GM12878 (cell line): Measurements from ENCODE around the gene SLC2A8. TPM values are rescaled to one million over a fixed set of nuclear protein-coding genes. Genes with fewer than 3 reads are reported as not detected.

Experiments used
- ATAC-seq: fragments of 200-7000 bp; cut with Tn5 transposase; 3 replicates; pipeline ENCODE4 v1.9.1; 2020; ENCODE audit warnings: mild to moderate bottlenecking, moderate library complexity
- BruUV-seq: library from RNA; stranded (reverse); fragments of 400-500 nt; replicated peaks from 2 replicates; lab custom pipeline; 2021; lab: Mats Ljungman, UMichigan
- CTCF ChIA-PET: fragments of 300-600 bp; sonication (Branson Sonifier 250); formaldehyde crosslinking; extraction: SDS; loops from one replicate; lab custom pipeline; 2021; ENCODE audit warnings: inconsistent platforms; lab: Yijun Ruan, JAX
- POLR2A ChIA-PET: fragments of 350-600 bp; formaldehyde crosslinking; extraction: SDS; loops from one replicate; lab custom pipeline; 2021; ENCODE audit warnings: inconsistent platforms; lab: Charles Lee
- RAD21 ChIA-PET: fragments of 300-600 bp; sonication (Branson Sonifier 250); formaldehyde crosslinking; loops from one replicate; lab custom pipeline; 2023; ENCODE audit warnings: antibody characterized with exemption; ENCODE audit not compliant: unreplicated experiment; lab: Charles Lee
- SMC1A ChIA-PET: fragments of 300-600 bp; sonication (Branson Sonifier 250); formaldehyde crosslinking; loops from one replicate; lab custom pipeline; 2023; ENCODE audit not compliant: unreplicated experiment, uncharacterized antibody; lab: Charles Lee
- DNase-seq: peaks from one replicate; pipeline ENCODE4 v3.0.0-alpha.2; 2011; ENCODE audit warnings: low read depth, low spot score
- FAIRE-seq: peaks from 3 replicates; lab custom pipeline; 2011; peaks lifted over from hg19 to GRCh38; lab: Jason Lieb, UNC
- H2AFZ ChIP-seq: 2 replicates; pipeline ENCODE4 v1.6.0; 2011; ENCODE audit warnings: low read depth, low read length, control low read depth; ENCODE audit not compliant: control insufficient read depth
- H3K27ac ChIP-seq: 2 replicates; pipeline ENCODE4 v1.5.1; 2011; ENCODE audit warnings: control low read depth; ENCODE audit not compliant: control insufficient read depth, insufficient read depth
- H3K27me3 ChIP-seq, 2 experiments: replicated peaks in 1 of 2; 2 replicates each; pipeline versions ENCODE4 v1.6.0 to v1.6.1; 2011; ENCODE audit warnings: low read length in 1 of 2; ENCODE audit not compliant: control insufficient read depth in 2 of 2, insufficient read depth in 2 of 2
- H3K36me3 ChIP-seq, 2 experiments: 2 replicates each; pipeline ENCODE4 v1.5.1; 2011; ENCODE audit warnings: low read length in 1 of 2; ENCODE audit not compliant: control insufficient read depth in 2 of 2, insufficient read depth in 2 of 2
- H3K4me1 ChIP-seq: 2 replicates; pipeline ENCODE4 v1.6.1; 2011; ENCODE audit warnings: mild to moderate bottlenecking, low read length, moderate library complexity, mixed read lengths; ENCODE audit not compliant: control insufficient read depth, insufficient read depth
- H3K4me2 ChIP-seq: 2 replicates; pipeline ENCODE4 v1.6.0; 2011; ENCODE audit warnings: control low read depth; ENCODE audit not compliant: control insufficient read depth, insufficient read depth
- H3K4me3 ChIP-seq: fragments of 200-600 bp; sonication (generic); 2 replicates; pipeline ENCODE4 v1.5.1; 2016
- H3K79me2 ChIP-seq: 2 replicates; pipeline ENCODE4 v1.6.0; 2011; ENCODE audit warnings: low read length; ENCODE audit not compliant: control insufficient read depth, insufficient read depth
- H3K9ac ChIP-seq: 2 replicates; pipeline ENCODE4 v1.8.0; 2011; ENCODE audit warnings: low read length, control low read depth, mixed read lengths; ENCODE audit not compliant: control insufficient read depth, insufficient read depth
- H3K9me3 ChIP-seq: replicated peaks from 3 replicates; pipeline ENCODE4 v1.5.1; 2011; ENCODE audit warnings: mild to moderate bottlenecking, low read length; ENCODE audit not compliant: control insufficient read depth, insufficient read depth
- H4K20me1 ChIP-seq: 2 replicates; pipeline ENCODE4 v1.6.0; 2011; ENCODE audit not compliant: control insufficient read depth, insufficient read depth
- BCLAF1 ChIP-seq: fragments of 450-650 bp; IDR thresholded peaks from 2 replicates; pipeline ENCODE4 v1.6.1; 2017; ENCODE audit warnings: antibody characterized with exemption, mild to moderate bottlenecking, moderate library complexity
- HDAC6 ChIP-seq: fragments of 200-600 bp; sonication (generic); IDR thresholded peaks from one replicate; pipeline ENCODE4 v1.8.0; 2017; ENCODE audit warnings: antibody characterized with exemption; ENCODE audit not compliant: unreplicated experiment
- KDM1A ChIP-seq: fragments of 200-600 bp; sonication (generic); IDR thresholded peaks from 2 replicates; pipeline ENCODE4 v1.6.1; 2016; ENCODE audit warnings: borderline replicate concordance
- RUNX3 ChIP-seq: IDR thresholded peaks from 2 replicates; pipeline ENCODE4 v1.6.1; 2012; ENCODE audit warnings: low read length, inconsistent platforms
- SMAD1 ChIP-seq: fragments of 450-650 bp; IDR thresholded peaks from 2 replicates; pipeline ENCODE4 v1.6.1; 2018; ENCODE audit warnings: mild to moderate bottlenecking, low read depth; ENCODE audit not compliant: partially characterized antibody
- ZNF207 ChIP-seq: fragments of 450-650 bp; IDR thresholded peaks from 2 replicates; pipeline ENCODE4 v1.6.1; 2014; ENCODE audit warnings: antibody characterized with exemption, mild to moderate bottlenecking, borderline replicate concordance
- WGBS: methylation state at CpG from one replicate; pipeline ENCODE4 v1.1.6; 2016; ENCODE audit warnings: low lambda C conversion rate; ENCODE audit not compliant: insufficient replicate concordance, insufficient coverage; ENCODE audit errors: missing lambda C conversion rate; 5-methylcytosine and 5-hydroxymethylcytosine counted together
- in situ Hi-C: fragments of 300-500 bp; cut with MboI; formaldehyde crosslinking; loops from 9 replicates; pipeline ENCODE4 v1.14.3; 2018; ENCODE audit warnings: mixed read lengths
- intact Hi-C: fragments of 100-400 bp; cut with micrococcal nuclease; formaldehyde crosslinking; loops from one replicate; pipeline ENCODE4 v1.14.2; 2022; ENCODE audit not compliant: unreplicated experiment
- polyA plus RNA-seq, 11 experiments: library from polyadenylated mRNA; depleted of rRNA in 4 of 11; unstranded in 6 of 11; stranded (reverse) in 5 of 11; fragments of >200 nt; fragmentation: Nextera tagmentation in 4 of 11; fragmentation: Illumina TruSeq in 1 of 11; extraction: Ambion mirVana in 4 of 11; extraction: Trizol in 1 of 11; gene quantifications; 1 replicate in 1 of 11; 2 replicates in 10 of 11; pipeline versions ENCODE4 v1.2.1 to v1.2.3, GENCODE V29; 2011 to 2016; ENCODE audit warnings: inconsistent platforms in 2 of 11, missing spikeins in 2 of 11, low read depth in 1 of 11
- total RNA-seq, 4 experiments: library from RNA; depleted of rRNA in 3 of 4; stranded (reverse); fragments of >200 nt in 3 of 4; fragmentation: Illumina TruSeq in 1 of 4; extraction: Trizol in 1 of 4; gene quantifications; 2 replicates each; pipeline versions ENCODE4 v1.2.1 to v1.2.3, GENCODE V29; 2013 to 2021

SLC2A8 gene
- total and polyA plus RNA-seq, 10 of the 15 experiments (the other 5 are each of a cell fraction or from before 2014, with no cell fraction given) = 0.31 to 22.7 (median 10.0) TPM

GRCh38 chr9:127405344-127406125 is 8.6 kb downstream of the SLC2A8 start:
- H3K4me2 ChIP-seq = no peak overlapping the region
- no peaks in the 10 kb centered on the region for H3K4me1 ChIP-seq
- no peaks in the 10 kb centered on the region for H3K27me3 ChIP-seq
- TF ChIP-seq BCLAF1 = no peak
- TF ChIP-seq SMAD1 = no peak
- TF ChIP-seq RUNX3 = no peak
- TF ChIP-seq HDAC6 = no peak
- no peak for TF ChIP-seq ZNF207
- no peak for TF ChIP-seq KDM1A
- TF ChIP-seq, all 136 proteins: peak for 0
- SMC1A ChIA-PET = no interaction called here
- no peak for DNase-seq
- no peak for ATAC-seq
- CTCF ChIA-PET = no interaction called here
- peaks cover 0 to 3% of the 10 kb centered on the region in 2 experiments; a peak in 2 of 4 replicates for H3K36me3 ChIP-seq
- no peaks in the 10 kb centered on the region for H3K9me3 ChIP-seq
- H2AFZ ChIP-seq = no peak overlapping the region
- RAD21 ChIA-PET = no interaction called here
- POLR2A ChIA-PET = no interaction called here
- no peaks in the 10 kb centered on the region for H3K79me2 ChIP-seq
- no peak for FAIRE-seq
- in situ Hi-C loops (no loop called here), intact Hi-C loops (no loop called here)
- H3K27ac ChIP-seq = no peak overlapping the region
- H3K4me3 ChIP-seq = no peak overlapping the region
- 90% methylated on average over 17 of the region's 20 CpGs for WGBS
- BruUV-seq = no TSS peak
- H3K9ac ChIP-seq = no peak overlapping the region
- no peaks in the 10 kb centered on the region for H4K20me1 ChIP-seq
